Breast epithelium (tissue), 3 donors: ENCODE results near the gene RETREG2.

Experiments used
- POLR2AphosphoS5 ChIP-seq, 3 donors: sonication (generic); formaldehyde crosslinking; IDR thresholded peaks; one replicate each; pipeline ENCODE4 v1.6.1; 2017; ENCODE audit warnings: antibody characterized with exemption in 3 of 3
- TF ChIP-seq, protein P1 (sequence below), 3 donors: fragments of 450-650 bp; IDR thresholded peaks; one replicate each; pipeline ENCODE4 v1.5.1; 2016 to 2017; ENCODE audit warnings: antibody characterized with exemption in 3 of 3, mild to moderate bottlenecking in 3 of 3, moderate library complexity in 3 of 3

DNA sequence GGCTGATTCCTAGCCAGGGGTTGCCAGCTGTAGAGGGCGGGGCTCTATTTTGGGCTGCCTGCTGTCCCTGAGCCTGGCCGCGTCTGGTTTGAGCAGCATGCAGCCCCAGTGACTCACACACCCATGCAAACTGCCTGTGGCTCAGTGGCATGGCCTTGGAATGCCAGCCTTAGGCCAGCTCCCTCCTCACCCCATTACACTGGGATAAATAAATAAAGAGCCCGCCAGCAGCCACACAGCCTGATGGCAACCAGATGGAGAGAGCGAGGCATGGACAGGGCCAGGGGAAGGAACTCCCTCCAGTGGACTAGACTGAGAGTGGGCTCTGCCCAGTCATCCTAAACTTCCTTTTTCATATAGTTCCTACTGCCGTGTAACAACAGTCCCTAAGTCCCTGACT, 35.7 kb upstream of the RETREG2 start:
- no peak for TF ChIP-seq POLR2AphosphoS5 (IDR thresholded peaks at IDR 0.05)
- TF ChIP-seq, protein P1, sequence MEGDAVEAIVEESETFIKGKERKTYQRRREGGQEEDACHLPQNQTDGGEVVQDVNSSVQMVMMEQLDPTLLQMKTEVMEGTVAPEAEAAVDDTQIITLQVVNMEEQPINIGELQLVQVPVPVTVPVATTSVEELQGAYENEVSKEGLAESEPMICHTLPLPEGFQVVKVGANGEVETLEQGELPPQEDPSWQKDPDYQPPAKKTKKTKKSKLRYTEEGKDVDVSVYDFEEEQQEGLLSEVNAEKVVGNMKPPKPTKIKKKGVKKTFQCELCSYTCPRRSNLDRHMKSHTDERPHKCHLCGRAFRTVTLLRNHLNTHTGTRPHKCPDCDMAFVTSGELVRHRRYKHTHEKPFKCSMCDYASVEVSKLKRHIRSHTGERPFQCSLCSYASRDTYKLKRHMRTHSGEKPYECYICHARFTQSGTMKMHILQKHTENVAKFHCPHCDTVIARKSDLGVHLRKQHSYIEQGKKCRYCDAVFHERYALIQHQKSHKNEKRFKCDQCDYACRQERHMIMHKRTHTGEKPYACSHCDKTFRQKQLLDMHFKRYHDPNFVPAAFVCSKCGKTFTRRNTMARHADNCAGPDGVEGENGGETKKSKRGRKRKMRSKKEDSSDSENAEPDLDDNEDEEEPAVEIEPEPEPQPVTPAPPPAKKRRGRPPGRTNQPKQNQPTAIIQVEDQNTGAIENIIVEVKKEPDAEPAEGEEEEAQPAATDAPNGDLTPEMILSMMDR (IDR thresholded peaks at IDR 0.05), result no peak
